HG02981 (cell line): ENCODE results near the gene TMEM81.

ENCODE experiments used
- ATAC-seq: cut with Tn5 transposase; IDR thresholded peaks from one replicate; pipeline ENCODE4 v1.9.1; 2021; ENCODE audit warnings: mild to moderate bottlenecking, moderate library complexity; ENCODE audit not compliant: unreplicated experiment

TMEM81 gene

DNA sequence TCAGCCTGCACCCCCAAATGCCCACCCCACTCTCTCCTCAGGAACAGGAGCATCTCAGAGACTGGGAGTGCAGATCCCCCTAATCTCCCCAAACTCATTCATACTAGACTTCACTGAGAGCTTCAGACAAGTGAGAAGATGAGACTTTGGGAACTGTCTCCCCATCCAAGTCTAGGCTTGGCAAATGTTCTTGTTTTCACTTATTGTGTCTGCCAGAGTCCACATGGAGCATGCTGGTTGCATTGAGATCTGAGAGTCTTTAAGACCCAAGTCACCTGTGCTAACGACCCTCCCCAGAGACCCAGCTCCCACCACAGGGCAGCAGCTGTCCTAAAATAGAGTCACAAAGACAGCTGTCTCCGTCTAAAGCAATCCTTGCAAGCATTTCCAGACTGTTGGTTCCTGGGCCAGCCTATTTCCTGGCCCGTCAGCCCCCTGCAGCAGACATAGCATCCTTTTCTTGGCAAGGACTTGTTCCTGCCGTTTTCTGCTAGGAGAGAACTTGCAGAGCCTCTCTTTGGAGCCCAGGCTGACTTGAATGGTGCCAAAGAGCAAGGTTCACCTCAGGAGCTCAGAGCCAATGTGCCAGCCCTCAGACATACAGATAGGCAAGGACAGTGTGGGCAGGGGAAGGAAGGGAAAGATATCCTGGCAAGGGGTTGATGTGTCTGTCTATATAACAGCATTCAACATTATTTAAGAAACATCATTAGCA, 43.1 kb downstream of the TMEM81 start:
- ATAC-seq: no peak

DNA sequence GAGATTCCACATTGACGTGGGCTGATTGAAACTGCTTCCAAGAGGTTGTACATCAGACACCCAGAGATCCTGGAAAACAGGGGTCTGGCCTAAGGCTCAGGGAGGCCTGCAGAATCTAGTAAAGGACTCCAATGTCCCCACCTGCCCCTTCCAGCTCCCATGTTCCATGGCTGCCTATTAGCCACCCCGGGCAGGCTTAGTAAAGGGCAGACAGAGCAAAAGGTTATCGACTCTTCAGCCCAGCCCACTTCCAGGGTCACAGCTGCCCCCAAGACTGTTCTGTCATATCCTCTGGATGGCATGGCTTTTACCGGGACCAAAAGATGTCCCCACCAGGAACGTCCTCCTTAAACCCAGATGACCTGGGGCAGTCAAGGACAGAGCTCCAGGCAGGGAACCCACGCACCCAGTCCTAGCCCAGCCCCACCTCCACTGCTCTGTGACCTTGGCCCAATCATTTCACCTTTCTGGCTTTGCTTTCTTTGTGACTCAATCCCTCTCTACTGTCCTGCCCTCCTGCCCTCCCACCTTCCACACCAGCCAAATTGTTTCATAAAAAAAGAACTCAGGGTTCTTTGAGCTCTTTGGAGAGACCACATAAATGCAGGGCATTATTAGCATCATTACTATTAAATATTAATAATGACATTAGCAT, 46.0 kb downstream of the TMEM81 start:
- no peak for ATAC-seq

DNA sequence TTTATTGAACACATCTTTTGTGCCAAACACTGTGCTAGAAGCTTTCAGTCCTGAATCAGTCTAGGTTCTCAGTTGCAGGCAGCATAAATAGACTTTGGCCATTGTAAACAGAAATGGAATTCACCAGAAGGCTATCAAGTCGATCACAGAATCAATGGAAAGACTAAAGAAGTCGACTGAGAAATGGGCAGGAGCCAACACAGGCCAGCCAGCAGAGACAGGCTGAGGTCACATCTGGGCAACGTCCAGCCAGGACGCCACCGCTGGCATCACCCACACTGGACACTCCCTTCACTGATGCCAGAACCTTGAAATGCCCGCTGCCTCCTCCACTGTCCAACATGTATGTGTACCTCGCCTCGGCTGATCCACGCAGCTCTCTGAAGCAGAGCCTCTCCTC, 46.7 kb downstream of the TMEM81 start:
- no peak for ATAC-seq
